DOHH2 (cell line): ENCODE results near the gene BBS9.

Experiments used
- CTCF ChIP-seq: fragments of 200-600 bp; sonication (generic); IDR thresholded peaks from one replicate; pipeline ENCODE4 v1.5.1; 2014; ENCODE audit warnings: antibody characterized with exemption, mild to moderate bottlenecking, low read depth, low read length; ENCODE audit not compliant: poor library complexity, severe bottlenecking
- EZH2phosphoT487 ChIP-seq: fragments of 200-600 bp; sonication (generic); IDR thresholded peaks from 2 replicates; pipeline ENCODE4 v1.6.1; 2017; ENCODE audit warnings: borderline replicate concordance, mild to moderate bottlenecking, antibody characterized with exemption, low read length, moderate library complexity, mixed read lengths

- no peak for TF ChIP-seq CTCF
- TF ChIP-seq EZH2phosphoT487, result no peak
Measured at GRCh38 chr7:33093266-33093665, 36.1 kb upstream of the BBS9 start.
